WTC11 (cell line): Measurements from ENCODE around the gene RUFY2. TPM values are rescaled to one million over a fixed set of nuclear protein-coding genes. Genes with fewer than 3 reads are reported as not detected.

Experiments used
- ATAC-seq: fragments of 200-7000 bp; cut with Tn5 transposase; 2 replicates; pipeline ENCODE4 v1.10.0; 2021; ENCODE audit warnings: mild to moderate bottlenecking, moderate library complexity
- CTCF ChIA-PET: fragments of 300-600 bp; sonication (Branson Sonifier 250); formaldehyde crosslinking; loops from one replicate; lab custom pipeline; 2021; ENCODE audit warnings: antibody characterized with exemption; lab: Charles Lee
- POLR2A ChIA-PET: fragments of 350-600 bp; sonication (Branson Sonifier 250); formaldehyde crosslinking; loops from one replicate; lab custom pipeline; 2021; ENCODE audit warnings: antibody characterized with exemption; lab: Charles Lee
- DNase-seq: peaks from one replicate; pipeline ENCODE4 v3.0.0; 2021; ENCODE audit warnings: low spot score
- H3K27ac Mint-ChIP-seq: 2 replicates; pipeline ENCODE4 v1.8.0; 2021; ENCODE audit warnings: mixed read lengths
- H3K27me3 Mint-ChIP-seq: 2 replicates; pipeline ENCODE4 v1.8.0; 2021; ENCODE audit warnings: low read depth, mild to moderate bottlenecking, moderate library complexity, mixed read lengths
- H3K36me3 Mint-ChIP-seq: 2 replicates; pipeline ENCODE4 v1.8.0; 2021; ENCODE audit warnings: mixed read lengths
- H3K4me1 Mint-ChIP-seq: 2 replicates; pipeline ENCODE4 v1.8.0; 2022; ENCODE audit warnings: mixed read lengths
- H3K4me3 Mint-ChIP-seq: 2 replicates; pipeline ENCODE4 v1.8.0; 2021; ENCODE audit warnings: mild to moderate bottlenecking, moderate library complexity, mixed read lengths
- H3K9me3 Mint-ChIP-seq: 2 replicates; pipeline ENCODE4 v1.8.0; 2021; ENCODE audit warnings: mixed read lengths
- EMX1 ChIP-seq: fragments of 250-450 bp; sonication (Bioruptor Pico); IDR thresholded peaks from 2 replicates; pipeline ENCODE4 v1.8.0; 2021; ENCODE audit warnings: mild to moderate bottlenecking
- ESRRA ChIP-seq: sonication (generic); formaldehyde crosslinking; IDR thresholded peaks from 2 replicates; pipeline ENCODE4 v1.8.1; 2022; ENCODE audit warnings: mild to moderate bottlenecking, missing genetic modification reagents, borderline replicate concordance
- ETV6 ChIP-seq: sonication (generic); formaldehyde crosslinking; IDR thresholded peaks from 2 replicates; pipeline ENCODE4 v1.8.1; 2022; ENCODE audit warnings: mild to moderate bottlenecking, missing genetic modification reagents
- GRHL2 ChIP-seq: fragments of 250-450 bp; sonication (Bioruptor Pico); IDR thresholded peaks from 2 replicates; pipeline ENCODE4 v1.8.0; 2022; ENCODE audit warnings: mild to moderate bottlenecking, moderate library complexity; ENCODE audit not compliant: insufficient replicate concordance, severe bottlenecking
- GTF2I ChIP-seq: fragments of 250-450 bp; sonication (Bioruptor Pico); conservative IDR thresholded peaks from 2 replicates; pipeline ENCODE4 v1.4.0; 2021; ENCODE audit warnings: mild to moderate bottlenecking
- IRF2 ChIP-seq: sonication (generic); formaldehyde crosslinking; IDR thresholded peaks from 2 replicates; pipeline ENCODE4 v1.8.0; 2022; ENCODE audit warnings: low read depth, missing genetic modification reagents, borderline replicate concordance
- TP53 ChIP-seq: sonication (generic); formaldehyde crosslinking; IDR thresholded peaks from 2 replicates; pipeline ENCODE4 v1.8.1; 2023; ENCODE audit warnings: mild to moderate bottlenecking, missing genetic modification reagents
- ZNF416 ChIP-seq: fragments of 250-450 bp; sonication (Bioruptor Pico); IDR thresholded peaks from 2 replicates; pipeline ENCODE4 v1.9.0; 2021; ENCODE audit warnings: mild to moderate bottlenecking, inconsistent platforms
- total RNA-seq: library from RNA; stranded (reverse); gene quantifications from 3 replicates; pipeline ENCODE4 v1.2.3, GENCODE V29; 2021
- TF ChIP-seq, protein P1 (sequence below): sonication (generic); formaldehyde crosslinking; IDR thresholded peaks from 2 replicates; pipeline ENCODE4 v1.8.0; 2022; ENCODE audit warnings: missing genetic modification reagents
- TF ChIP-seq, protein P2 (sequence below): fragments of 250-450 bp; sonication (Bioruptor Pico); conservative IDR thresholded peaks from 2 replicates; pipeline ENCODE4 v1.9.0; 2021; ENCODE audit warnings: mild to moderate bottlenecking
- TF ChIP-seq, protein P3 (sequence below): sonication (generic); formaldehyde crosslinking; IDR thresholded peaks from 2 replicates; pipeline ENCODE4 v1.8.1; 2023; ENCODE audit warnings: mild to moderate bottlenecking, missing genetic modification reagents
- TF ChIP-seq, protein P4 (sequence below): sonication (generic); formaldehyde crosslinking; IDR thresholded peaks from 2 replicates; pipeline ENCODE4 v1.8.1; 2022; ENCODE audit warnings: low read depth, mild to moderate bottlenecking, moderate library complexity, missing genetic modification reagents, borderline replicate concordance
- TF ChIP-seq, protein P5 (sequence below): sonication (generic); formaldehyde crosslinking; IDR thresholded peaks from 2 replicates; pipeline ENCODE4 v1.8.1; 2022; ENCODE audit warnings: low read depth, missing genetic modification reagents, borderline replicate concordance
- TF ChIP-seq, protein P6 (sequence below): fragments of 250-450 bp; sonication (Bioruptor Pico); IDR thresholded peaks from 2 replicates; pipeline ENCODE4 v1.9.0; 2021; ENCODE audit warnings: mild to moderate bottlenecking, borderline replicate concordance
- TF ChIP-seq, protein P7 (sequence below): sonication (generic); formaldehyde crosslinking; IDR thresholded peaks from 2 replicates; pipeline ENCODE4 v1.8.1; 2022; ENCODE audit warnings: missing genetic modification reagents, borderline replicate concordance

The RUFY2 gene
- total RNA-seq, 1 experiment from 2014 or later: 10.3 TPM

DNA sequence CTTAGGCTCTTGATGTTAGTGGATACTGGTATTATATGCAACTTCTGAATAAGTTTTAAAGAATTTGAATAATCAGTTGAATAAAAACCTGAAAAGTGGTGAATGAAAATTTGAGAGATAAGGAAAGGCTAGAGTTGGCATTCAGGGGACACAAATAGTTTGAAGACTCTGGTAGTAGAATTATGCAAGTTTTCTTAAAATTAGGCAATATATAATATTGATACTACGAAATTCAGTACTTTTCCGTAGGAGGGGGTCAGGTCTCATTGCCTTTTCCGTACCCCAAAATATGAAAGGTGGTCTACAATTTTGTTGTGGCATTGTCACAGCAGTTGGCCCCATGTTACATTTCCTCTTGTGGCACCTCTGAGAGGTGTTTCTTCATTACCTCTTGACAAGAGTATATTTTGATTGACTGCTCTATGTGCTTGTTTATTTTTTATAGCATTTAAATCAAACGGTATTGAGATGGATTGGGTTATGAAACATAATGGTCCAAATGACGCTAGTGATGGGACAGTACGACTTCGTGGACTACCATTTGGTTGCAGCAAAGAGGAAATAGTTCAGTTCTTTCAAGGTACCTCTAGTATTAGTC lies 70.2 kb downstream of the RUFY2 start:
- peak overlapping the region; percentile 87 for H3K27ac Mint-ChIP-seq
- CTCF ChIA-PET: no interaction called here
- POLR2A ChIA-PET: no interaction called here

More for the DNA sequence above, 70.2 kb downstream of the RUFY2 start:
- no peak for DNase-seq
- H3K4me3 Mint-ChIP-seq: peak overlapping the region; percentile 56
- TF ChIP-seq TP53 (CRISPR knock-in tag) (no peak), ETV6 (CRISPR knock-in tag) (no peak), GRHL2 (CRISPR knock-in tag) (no peak), EMX1 (CRISPR knock-in tag) (no peak), ZNF416 (CRISPR knock-in tag) (no peak), GTF2I (CRISPR knock-in tag) (no peak), IRF2 (CRISPR knock-in tag) (no peak), ESRRA (no peak)
- TF ChIP-seq, protein P1, sequence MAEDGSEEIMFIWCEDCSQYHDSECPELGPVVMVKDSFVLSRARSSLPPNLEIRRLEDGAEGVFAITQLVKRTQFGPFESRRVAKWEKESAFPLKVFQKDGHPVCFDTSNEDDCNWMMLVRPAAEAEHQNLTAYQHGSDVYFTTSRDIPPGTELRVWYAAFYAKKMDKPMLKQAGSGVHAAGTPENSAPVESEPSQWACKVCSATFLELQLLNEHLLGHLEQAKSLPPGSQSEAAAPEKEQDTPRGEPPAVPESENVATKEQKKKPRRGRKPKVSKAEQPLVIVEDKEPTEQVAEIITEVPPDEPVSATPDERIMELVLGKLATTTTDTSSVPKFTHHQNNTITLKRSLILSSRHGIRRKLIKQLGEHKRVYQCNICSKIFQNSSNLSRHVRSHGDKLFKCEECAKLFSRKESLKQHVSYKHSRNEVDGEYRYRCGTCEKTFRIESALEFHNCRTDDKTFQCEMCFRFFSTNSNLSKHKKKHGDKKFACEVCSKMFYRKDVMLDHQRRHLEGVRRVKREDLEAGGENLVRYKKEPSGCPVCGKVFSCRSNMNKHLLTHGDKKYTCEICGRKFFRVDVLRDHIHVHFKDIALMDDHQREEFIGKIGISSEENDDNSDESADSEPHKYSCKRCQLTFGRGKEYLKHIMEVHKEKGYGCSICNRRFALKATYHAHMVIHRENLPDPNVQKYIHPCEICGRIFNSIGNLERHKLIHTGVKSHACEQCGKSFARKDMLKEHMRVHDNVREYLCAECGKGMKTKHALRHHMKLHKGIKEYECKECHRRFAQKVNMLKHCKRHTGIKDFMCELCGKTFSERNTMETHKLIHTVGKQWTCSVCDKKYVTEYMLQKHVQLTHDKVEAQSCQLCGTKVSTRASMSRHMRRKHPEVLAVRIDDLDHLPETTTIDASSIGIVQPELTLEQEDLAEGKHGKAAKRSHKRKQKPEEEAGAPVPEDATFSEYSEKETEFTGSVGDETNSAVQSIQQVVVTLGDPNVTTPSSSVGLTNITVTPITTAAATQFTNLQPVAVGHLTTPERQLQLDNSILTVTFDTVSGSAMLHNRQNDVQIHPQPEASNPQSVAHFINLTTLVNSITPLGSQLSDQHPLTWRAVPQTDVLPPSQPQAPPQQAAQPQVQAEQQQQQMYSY (CRISPR knock-in tag): no peak
- TF ChIP-seq, protein P2, sequence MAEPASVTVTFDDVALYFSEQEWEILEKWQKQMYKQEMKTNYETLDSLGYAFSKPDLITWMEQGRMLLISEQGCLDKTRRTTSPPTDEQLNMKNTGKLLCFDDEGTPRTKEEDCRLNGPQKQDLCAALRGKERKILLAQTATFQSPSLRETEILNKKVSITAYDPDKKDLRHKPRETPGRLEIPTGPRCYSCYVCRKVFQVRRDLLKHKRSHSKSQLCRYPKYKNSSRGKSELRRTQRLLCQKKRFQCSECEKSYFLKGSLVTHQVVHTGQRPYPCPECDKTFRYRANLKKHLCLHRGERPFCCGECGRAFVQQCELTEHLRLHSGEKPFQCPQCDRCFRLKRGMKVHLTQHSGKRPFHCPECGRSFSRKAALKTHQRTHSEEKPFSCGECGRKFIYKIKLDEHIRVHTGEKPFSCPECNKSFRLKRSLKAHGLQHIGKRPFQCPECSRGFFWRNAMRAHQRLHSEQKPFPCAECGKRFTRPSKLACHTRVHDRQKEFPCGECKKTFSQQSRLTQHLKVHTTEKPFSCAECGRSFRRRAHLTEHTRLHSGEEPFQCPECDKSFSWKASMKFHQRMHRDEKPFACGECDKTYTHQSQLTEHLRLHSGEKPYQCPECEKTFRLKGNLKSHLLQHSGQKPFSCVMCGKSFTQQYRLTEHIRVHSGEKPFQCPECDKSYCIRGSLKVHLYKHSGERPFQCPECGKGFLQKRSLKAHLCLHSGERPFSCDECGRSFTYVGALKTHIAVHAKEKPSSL: no peak
- TF ChIP-seq, protein P3, sequence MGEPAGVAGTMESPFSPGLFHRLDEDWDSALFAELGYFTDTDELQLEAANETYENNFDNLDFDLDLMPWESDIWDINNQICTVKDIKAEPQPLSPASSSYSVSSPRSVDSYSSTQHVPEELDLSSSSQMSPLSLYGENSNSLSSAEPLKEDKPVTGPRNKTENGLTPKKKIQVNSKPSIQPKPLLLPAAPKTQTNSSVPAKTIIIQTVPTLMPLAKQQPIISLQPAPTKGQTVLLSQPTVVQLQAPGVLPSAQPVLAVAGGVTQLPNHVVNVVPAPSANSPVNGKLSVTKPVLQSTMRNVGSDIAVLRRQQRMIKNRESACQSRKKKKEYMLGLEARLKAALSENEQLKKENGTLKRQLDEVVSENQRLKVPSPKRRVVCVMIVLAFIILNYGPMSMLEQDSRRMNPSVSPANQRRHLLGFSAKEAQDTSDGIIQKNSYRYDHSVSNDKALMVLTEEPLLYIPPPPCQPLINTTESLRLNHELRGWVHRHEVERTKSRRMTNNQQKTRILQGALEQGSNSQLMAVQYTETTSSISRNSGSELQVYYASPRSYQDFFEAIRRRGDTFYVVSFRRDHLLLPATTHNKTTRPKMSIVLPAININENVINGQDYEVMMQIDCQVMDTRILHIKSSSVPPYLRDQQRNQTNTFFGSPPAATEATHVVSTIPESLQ (CRISPR knock-in tag): no peak
- TF ChIP-seq, protein P4, sequence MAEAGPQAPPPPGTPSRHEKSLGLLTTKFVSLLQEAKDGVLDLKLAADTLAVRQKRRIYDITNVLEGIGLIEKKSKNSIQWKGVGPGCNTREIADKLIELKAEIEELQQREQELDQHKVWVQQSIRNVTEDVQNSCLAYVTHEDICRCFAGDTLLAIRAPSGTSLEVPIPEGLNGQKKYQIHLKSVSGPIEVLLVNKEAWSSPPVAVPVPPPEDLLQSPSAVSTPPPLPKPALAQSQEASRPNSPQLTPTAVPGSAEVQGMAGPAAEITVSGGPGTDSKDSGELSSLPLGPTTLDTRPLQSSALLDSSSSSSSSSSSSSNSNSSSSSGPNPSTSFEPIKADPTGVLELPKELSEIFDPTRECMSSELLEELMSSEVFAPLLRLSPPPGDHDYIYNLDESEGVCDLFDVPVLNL (CRISPR knock-in tag): no peak
- TF ChIP-seq, protein P5, sequence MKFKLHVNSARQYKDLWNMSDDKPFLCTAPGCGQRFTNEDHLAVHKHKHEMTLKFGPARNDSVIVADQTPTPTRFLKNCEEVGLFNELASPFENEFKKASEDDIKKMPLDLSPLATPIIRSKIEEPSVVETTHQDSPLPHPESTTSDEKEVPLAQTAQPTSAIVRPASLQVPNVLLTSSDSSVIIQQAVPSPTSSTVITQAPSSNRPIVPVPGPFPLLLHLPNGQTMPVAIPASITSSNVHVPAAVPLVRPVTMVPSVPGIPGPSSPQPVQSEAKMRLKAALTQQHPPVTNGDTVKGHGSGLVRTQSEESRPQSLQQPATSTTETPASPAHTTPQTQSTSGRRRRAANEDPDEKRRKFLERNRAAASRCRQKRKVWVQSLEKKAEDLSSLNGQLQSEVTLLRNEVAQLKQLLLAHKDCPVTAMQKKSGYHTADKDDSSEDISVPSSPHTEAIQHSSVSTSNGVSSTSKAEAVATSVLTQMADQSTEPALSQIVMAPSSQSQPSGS (CRISPR knock-in tag): no peak
- TF ChIP-seq, protein P6, sequence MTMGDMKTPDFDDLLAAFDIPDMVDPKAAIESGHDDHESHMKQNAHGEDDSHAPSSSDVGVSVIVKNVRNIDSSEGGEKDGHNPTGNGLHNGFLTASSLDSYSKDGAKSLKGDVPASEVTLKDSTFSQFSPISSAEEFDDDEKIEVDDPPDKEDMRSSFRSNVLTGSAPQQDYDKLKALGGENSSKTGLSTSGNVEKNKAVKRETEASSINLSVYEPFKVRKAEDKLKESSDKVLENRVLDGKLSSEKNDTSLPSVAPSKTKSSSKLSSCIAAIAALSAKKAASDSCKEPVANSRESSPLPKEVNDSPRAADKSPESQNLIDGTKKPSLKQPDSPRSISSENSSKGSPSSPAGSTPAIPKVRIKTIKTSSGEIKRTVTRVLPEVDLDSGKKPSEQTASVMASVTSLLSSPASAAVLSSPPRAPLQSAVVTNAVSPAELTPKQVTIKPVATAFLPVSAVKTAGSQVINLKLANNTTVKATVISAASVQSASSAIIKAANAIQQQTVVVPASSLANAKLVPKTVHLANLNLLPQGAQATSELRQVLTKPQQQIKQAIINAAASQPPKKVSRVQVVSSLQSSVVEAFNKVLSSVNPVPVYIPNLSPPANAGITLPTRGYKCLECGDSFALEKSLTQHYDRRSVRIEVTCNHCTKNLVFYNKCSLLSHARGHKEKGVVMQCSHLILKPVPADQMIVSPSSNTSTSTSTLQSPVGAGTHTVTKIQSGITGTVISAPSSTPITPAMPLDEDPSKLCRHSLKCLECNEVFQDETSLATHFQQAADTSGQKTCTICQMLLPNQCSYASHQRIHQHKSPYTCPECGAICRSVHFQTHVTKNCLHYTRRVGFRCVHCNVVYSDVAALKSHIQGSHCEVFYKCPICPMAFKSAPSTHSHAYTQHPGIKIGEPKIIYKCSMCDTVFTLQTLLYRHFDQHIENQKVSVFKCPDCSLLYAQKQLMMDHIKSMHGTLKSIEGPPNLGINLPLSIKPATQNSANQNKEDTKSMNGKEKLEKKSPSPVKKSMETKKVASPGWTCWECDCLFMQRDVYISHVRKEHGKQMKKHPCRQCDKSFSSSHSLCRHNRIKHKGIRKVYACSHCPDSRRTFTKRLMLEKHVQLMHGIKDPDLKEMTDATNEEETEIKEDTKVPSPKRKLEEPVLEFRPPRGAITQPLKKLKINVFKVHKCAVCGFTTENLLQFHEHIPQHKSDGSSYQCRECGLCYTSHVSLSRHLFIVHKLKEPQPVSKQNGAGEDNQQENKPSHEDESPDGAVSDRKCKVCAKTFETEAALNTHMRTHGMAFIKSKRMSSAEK: no peak
- TF ChIP-seq, protein P7, sequence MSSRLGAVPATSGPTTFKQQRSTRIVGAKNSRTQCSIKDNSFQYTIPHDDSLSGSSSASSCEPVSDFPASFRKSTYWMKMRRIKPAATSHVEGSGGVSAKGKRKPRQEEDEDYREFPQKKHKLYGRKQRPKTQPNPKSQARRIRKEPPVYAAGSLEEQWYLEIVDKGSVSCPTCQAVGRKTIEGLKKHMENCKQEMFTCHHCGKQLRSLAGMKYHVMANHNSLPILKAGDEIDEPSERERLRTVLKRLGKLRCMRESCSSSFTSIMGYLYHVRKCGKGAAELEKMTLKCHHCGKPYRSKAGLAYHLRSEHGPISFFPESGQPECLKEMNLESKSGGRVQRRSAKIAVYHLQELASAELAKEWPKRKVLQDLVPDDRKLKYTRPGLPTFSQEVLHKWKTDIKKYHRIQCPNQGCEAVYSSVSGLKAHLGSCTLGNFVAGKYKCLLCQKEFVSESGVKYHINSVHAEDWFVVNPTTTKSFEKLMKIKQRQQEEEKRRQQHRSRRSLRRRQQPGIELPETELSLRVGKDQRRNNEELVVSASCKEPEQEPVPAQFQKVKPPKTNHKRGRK: no peak
- TF ChIP-seq, all 79 proteins: peak for 0
- Mint-ChIP-seq H3K4me1 (peaks cover 37% of the 10 kb centered on the region), H3K27me3 (no peaks in the 10 kb centered on the region), H3K9me3 (no peaks in the 10 kb centered on the region), H3K36me3 (peaks cover 75% of the 10 kb centered on the region)
- ATAC-seq: no peak
